ENCODE results near the gene PVRIG.
A peak's percentile ranks its signal among the peaks of the same experiment; 100 is the strongest.
"Not testable (repeated sequence)": the region's sequence is repeated elsewhere in the genome, so short reads cannot be mapped to it uniquely, and the experiment has no call there.

PVRIG gene

DNA sequence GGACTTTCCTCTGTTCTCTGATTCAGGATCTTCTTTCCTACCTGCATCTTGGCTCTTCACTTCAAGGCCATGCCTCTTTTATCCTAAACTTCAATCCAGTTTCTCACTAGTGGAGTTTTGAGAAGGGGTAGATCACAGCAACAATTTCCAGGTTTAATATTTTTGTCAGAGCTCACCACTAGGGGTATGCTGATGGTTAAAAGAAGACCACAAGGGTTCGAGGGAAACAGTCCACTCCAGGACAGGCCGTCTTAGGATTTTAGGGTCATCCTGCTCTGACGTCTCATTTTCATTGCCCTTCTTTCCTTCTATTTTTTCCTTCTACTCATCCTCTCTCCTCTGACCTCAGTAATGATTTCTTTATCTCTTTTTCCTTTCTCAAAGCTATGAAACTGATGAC lies 30.7 kb upstream of the PVRIG start:
- H3K4me3 ChIP-seq (ENCODE audit: low read depth, low read length) = no peak overlapping the region
- no peak for TF ChIP-seq MYC (IDR thresholded peaks at IDR 0.05; ENCODE audit: low read depth, low read length)
- no peak for TF ChIP-seq POLR2A (IDR thresholded peaks at IDR 0.05; ENCODE audit: extremely low read depth, insufficient read length)
- peak; percentile 6 for TF ChIP-seq CTCF (IDR thresholded peaks at IDR 0.05; ENCODE audit: low read depth, low read length)
- no peak for TF ChIP-seq MAX (IDR thresholded peaks at IDR 0.05; ENCODE audit: low read depth, low read length)
- DNase-seq (ENCODE audit: low read depth) = no peak

DNA sequence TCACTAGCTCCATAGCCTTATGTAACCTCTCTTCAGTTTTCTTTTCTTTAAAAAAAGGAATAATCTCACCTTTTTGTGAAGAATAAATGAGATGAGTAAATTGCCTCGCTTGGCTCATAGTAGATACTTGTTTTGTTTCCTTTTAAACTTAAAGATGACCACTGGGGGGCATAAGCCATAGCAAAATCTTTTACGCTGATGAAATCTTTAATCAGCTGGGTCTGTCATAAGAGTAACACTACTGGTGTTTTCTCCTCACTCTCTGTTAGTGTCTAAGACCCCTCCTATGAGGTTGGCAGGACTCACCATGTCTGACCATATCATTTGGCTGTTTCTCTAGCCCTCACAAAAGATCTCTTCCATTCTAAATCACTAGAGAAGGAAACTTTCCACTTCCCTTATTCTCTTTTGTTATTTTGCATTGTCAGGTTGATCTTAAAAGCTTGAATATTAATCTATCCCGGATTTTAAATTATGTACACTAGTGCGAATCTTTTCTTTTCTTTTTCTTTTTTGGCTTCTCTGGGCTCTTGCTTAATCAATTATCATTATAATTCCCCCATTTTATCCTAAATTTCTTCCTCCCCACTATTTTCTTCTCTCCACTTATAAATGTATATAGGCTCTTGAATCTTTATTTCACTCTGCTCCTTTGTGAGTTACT lies 29.6 kb upstream of the PVRIG start:
- no peak overlapping the region for H3K4me3 ChIP-seq (ENCODE audit: low read depth, low read length)
- 0 out of 2 replicates have a peak, but pooled peaks have one; percentile 13 for TF ChIP-seq MYC (IDR thresholded peaks at IDR 0.05; ENCODE audit: low read depth, low read length)
- no peak; the same call in 1 of the 2 replicates for TF ChIP-seq MAX (IDR thresholded peaks at IDR 0.05; ENCODE audit: low read depth, low read length)
- no peak for TF ChIP-seq POLR2A (IDR thresholded peaks at IDR 0.05; ENCODE audit: extremely low read depth, insufficient read length)
- peak; percentile 56 for TF ChIP-seq CTCF (IDR thresholded peaks at IDR 0.05; ENCODE audit: low read depth, low read length)
- peak; percentile 66 for DNase-seq (ENCODE audit: low read depth)

DNA sequence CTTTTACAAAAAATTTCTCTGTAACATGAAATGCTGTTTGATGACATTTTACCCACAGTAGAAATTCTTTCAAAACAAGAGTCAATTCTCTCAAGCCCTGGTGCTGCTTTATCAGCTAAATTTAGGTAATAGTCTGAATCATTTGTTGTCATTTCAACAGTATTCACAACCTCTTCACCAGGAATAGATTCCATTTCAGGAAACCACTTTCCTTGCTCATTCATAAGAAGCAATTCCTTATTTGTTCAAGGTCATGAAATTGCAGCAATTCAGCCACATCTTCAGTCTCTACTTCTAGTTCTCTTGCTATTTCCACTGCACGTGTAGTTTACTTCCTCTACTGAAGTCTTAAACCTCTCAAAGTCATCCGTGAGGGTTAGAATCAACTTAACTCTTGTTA lies 28.0 kb upstream of the PVRIG start:
- H3K4me3 ChIP-seq (ENCODE audit: low read depth, low read length) = no peak overlapping the region
- no peak for DNase-seq (ENCODE audit: low read depth)
- TF ChIP-seq POLR2A (IDR thresholded peaks at IDR 0.05; ENCODE audit: extremely low read depth, insufficient read length) (no peak), MAX (IDR thresholded peaks at IDR 0.05; ENCODE audit: low read depth, low read length) (peak; percentile 6; the same call in 1 of the 2 replicates), MYC (IDR thresholded peaks at IDR 0.05; ENCODE audit: low read depth, low read length) (no peak; the same call in 1 of the 2 replicates)

- DNase-seq (ENCODE audit: low read depth); H3K4me3 ChIP-seq (ENCODE audit: low read depth, low read length): not testable (repeated sequence)
These were observed 27.4 kb upstream of the PVRIG start for GRCh38 chr7:100192281-100192862.

DNA sequence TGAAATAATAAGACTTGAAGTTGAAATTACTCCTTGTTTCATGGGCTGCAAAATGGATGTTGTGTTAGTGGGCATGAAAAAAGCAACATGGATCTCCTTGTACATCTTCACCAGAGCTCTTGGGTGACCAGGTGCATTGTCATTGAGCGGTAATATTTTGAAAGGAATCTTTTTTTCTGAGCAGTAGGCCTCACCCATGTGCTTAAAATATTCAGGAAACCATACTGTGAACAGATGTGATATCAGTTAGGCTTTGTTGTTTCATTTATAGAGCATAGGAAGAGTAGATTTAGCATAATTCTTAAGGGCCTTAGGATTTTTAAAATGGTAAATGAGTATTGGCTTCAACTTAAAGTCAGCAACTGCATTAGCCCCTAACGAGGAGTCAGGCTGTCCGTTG lies 26.8 kb upstream of the PVRIG start:
- no peak for TF ChIP-seq POLR2A (IDR thresholded peaks at IDR 0.05; ENCODE audit: extremely low read depth, insufficient read length)
- TF ChIP-seq CTCF (IDR thresholded peaks at IDR 0.05; ENCODE audit: low read depth, low read length) = no peak
- no peak for TF ChIP-seq MYC (IDR thresholded peaks at IDR 0.05; ENCODE audit: low read depth, low read length)
- TF ChIP-seq MAX (IDR thresholded peaks at IDR 0.05; ENCODE audit: low read depth, low read length) = no peak
- no peak for DNase-seq (ENCODE audit: low read depth)
- H3K4me3 ChIP-seq (ENCODE audit: low read depth, low read length) = no peak overlapping the region

- no peak for DNase-seq (ENCODE audit: low read depth)
- TF ChIP-seq MAX (IDR thresholded peaks at IDR 0.05; ENCODE audit: low read depth, low read length) (no peak), MYC (IDR thresholded peaks at IDR 0.05; ENCODE audit: low read depth, low read length) (no peak), POLR2A (IDR thresholded peaks at IDR 0.05; ENCODE audit: extremely low read depth, insufficient read length) (no peak), CTCF (IDR thresholded peaks at IDR 0.05; ENCODE audit: low read depth, low read length) (no peak)
- H3K4me3 ChIP-seq (ENCODE audit: low read depth, low read length) = no peak overlapping the region
These were observed 24.5 kb upstream of the PVRIG start for GRCh38 chr7:100195222-100195621.

DNA sequence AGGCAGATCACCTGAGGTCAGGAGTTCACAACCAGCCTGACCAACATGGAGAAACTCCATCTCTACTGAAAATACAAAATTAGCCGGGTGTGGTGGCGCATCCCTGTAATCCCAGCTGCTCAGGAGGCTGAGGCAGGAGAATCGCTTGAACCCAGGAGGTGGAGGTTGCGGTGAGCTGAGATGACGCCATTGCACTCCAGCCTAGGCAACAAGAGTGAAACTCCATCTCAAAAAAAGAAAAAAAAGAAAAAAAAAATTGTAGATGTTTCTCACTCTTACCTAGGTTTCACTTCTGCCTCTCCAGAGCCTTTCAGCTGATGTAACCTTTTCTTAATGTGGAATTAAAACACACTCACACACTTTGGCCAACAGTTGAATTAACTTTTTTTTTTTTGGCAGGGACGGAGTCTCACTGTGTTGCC lies 23.8 kb upstream of the PVRIG start:
- H3K4me3 ChIP-seq (ENCODE audit: low read depth, low read length) = not testable (repeated sequence)

More for the DNA sequence above, 23.8 kb upstream of the PVRIG start:
- not testable (repeated sequence) for DNase-seq (ENCODE audit: low read depth)

Measured in NB4 (cell line).